H9 (cell line): ENCODE measurements around the gene MAGI3. TPM values are rescaled to one million over a fixed set of nuclear protein-coding genes. Genes with fewer than 3 reads are reported as not detected.

Experiments
- DNase-seq: peaks from one replicate; pipeline ENCODE4 v3.0.0-alpha.2; 2017
- H2AFZ ChIP-seq: one replicate; pipeline ENCODE4 v1.6.1; 2013; ENCODE audit warnings: mild to moderate bottlenecking, low read length, control low read depth, moderate library complexity
- H2AK5ac ChIP-seq: 2 replicates; pipeline ENCODE4 v1.6.1; 2013; ENCODE audit warnings: low read length, control low read depth, mixed read lengths; ENCODE audit not compliant: insufficient read length
- H2BK120ac ChIP-seq: one replicate; pipeline ENCODE4 v1.6.1; 2013; ENCODE audit warnings: low read depth, mild to moderate bottlenecking, low read length, control low read depth, inconsistent platforms; ENCODE audit not compliant: poor library complexity, severe bottlenecking
- H2BK12ac ChIP-seq: 2 replicates; pipeline ENCODE4 v1.6.1; 2013; ENCODE audit warnings: low read length, control low read depth, mixed read lengths, low read depth; ENCODE audit not compliant: insufficient read length
- H2BK15ac ChIP-seq: 2 replicates; pipeline ENCODE4 v1.6.1; 2013; ENCODE audit warnings: low read depth, low read length, control low read depth
- H2BK20ac ChIP-seq: one replicate; pipeline ENCODE4 v1.6.1; 2013; ENCODE audit warnings: low read depth, mild to moderate bottlenecking, low read length, control low read depth, inconsistent platforms; ENCODE audit not compliant: poor library complexity, severe bottlenecking
- H2BK5ac ChIP-seq: 2 replicates; pipeline ENCODE4 v1.6.1; 2013; ENCODE audit warnings: low read length, control low read depth, mixed read lengths; ENCODE audit not compliant: insufficient read length
- H3K14ac ChIP-seq: 2 replicates; pipeline ENCODE4 v1.6.1; 2013; ENCODE audit warnings: low read length, control low read depth; ENCODE audit not compliant: insufficient read depth
- H3K18ac ChIP-seq: 2 replicates; pipeline ENCODE4 v1.6.1; 2013; ENCODE audit warnings: low read depth, mild to moderate bottlenecking, mixed read lengths, low read length, control low read depth; ENCODE audit not compliant: insufficient read length
- H3K23ac ChIP-seq: 2 replicates; pipeline ENCODE4 v1.6.1; 2013; ENCODE audit warnings: low read length, control low read depth, mixed read lengths, low read depth; ENCODE audit not compliant: insufficient read length
- H3K23me2 ChIP-seq: 2 replicates; pipeline ENCODE4 v1.6.1; 2013; ENCODE audit warnings: low read depth, mild to moderate bottlenecking, mixed read lengths, low read length, control low read depth; ENCODE audit not compliant: insufficient read length, poor library complexity, severe bottlenecking
- H3K27ac ChIP-seq: 2 replicates; pipeline ENCODE4 v1.5.1; 2013; ENCODE audit warnings: low read length, control low read depth, mixed read lengths, low read depth; ENCODE audit not compliant: insufficient read length
- H3K27me3 ChIP-seq: 2 replicates; pipeline ENCODE4 v1.6.1; 2013; ENCODE audit warnings: low read length, control low read depth, inconsistent platforms; ENCODE audit not compliant: insufficient read depth
- H3K4ac ChIP-seq: 2 replicates; pipeline ENCODE4 v1.6.1; 2013; ENCODE audit warnings: low read depth, mild to moderate bottlenecking, control low read depth, inconsistent platforms, low read length, moderate library complexity
- H3K4me1 ChIP-seq: 2 replicates; pipeline ENCODE4 v1.6.1; 2013; ENCODE audit warnings: low read length, control low read depth, inconsistent platforms; ENCODE audit not compliant: insufficient read depth
- H3K4me2 ChIP-seq: 2 replicates; pipeline ENCODE4 v1.6.1; 2013; ENCODE audit warnings: low read length, control low read depth, mixed read lengths; ENCODE audit not compliant: insufficient read length, insufficient read depth
- H3K56ac ChIP-seq: 2 replicates; pipeline ENCODE4 v1.6.1; 2013; ENCODE audit warnings: low read depth, mild to moderate bottlenecking, mixed read lengths, low read length, control low read depth; ENCODE audit not compliant: insufficient read length
- H3K79me1 ChIP-seq: 2 replicates; pipeline ENCODE4 v1.6.1; 2013; ENCODE audit warnings: low read depth, mild to moderate bottlenecking, moderate library complexity, low read length, control low read depth, inconsistent platforms; ENCODE audit not compliant: insufficient read depth, poor library complexity, severe bottlenecking
- H3K79me2 ChIP-seq: 2 replicates; pipeline ENCODE4 v1.6.1; 2013; ENCODE audit warnings: low read length, control low read depth, inconsistent platforms; ENCODE audit not compliant: insufficient read depth
- H3K9ac ChIP-seq: 2 replicates; pipeline ENCODE4 v1.6.1; 2013; ENCODE audit warnings: low read length, control low read depth, mixed read lengths; ENCODE audit not compliant: insufficient read length; ENCODE audit errors: extremely low read depth
- H3K9me3 ChIP-seq: one replicate; pipeline ENCODE4 v1.6.1; 2013; ENCODE audit warnings: low read depth, low read length, inconsistent platforms; ENCODE audit not compliant: control insufficient read depth
- H3T11ph ChIP-seq: one replicate; pipeline ENCODE4 v1.6.1; 2013; ENCODE audit warnings: mild to moderate bottlenecking, low read length, control low read depth, inconsistent platforms
- H4K20me1 ChIP-seq: one replicate; pipeline ENCODE4 v1.6.1; 2013; ENCODE audit not compliant: control insufficient read depth, insufficient read length, insufficient read depth
- H4K5ac ChIP-seq: 2 replicates; pipeline ENCODE4 v1.6.1; 2013; ENCODE audit warnings: low read depth, mild to moderate bottlenecking, mixed read lengths, low read length, control low read depth; ENCODE audit not compliant: insufficient read length
- H4K8ac ChIP-seq: replicated peaks from 2 replicates; pipeline ENCODE4 v1.6.1; 2013; ENCODE audit warnings: low read length, control low read depth, mixed read lengths, low read depth; ENCODE audit not compliant: insufficient read length
- H4K91ac ChIP-seq: 2 replicates; pipeline ENCODE4 v1.6.1; 2013; ENCODE audit warnings: low read depth, mild to moderate bottlenecking, moderate library complexity, mixed read lengths, low read length, control low read depth; ENCODE audit not compliant: insufficient read length
- H3K27ac Mint-ChIP-seq, 3 experiments: 2 replicates in 2 of 3; 3 replicates in 1 of 3; pipeline ENCODE4 v1.8.0; 2020 to 2021; ENCODE audit warnings: mixed read lengths in 3 of 3, mild to moderate bottlenecking in 1 of 3, moderate library complexity in 1 of 3
- H3K27me3 Mint-ChIP-seq: 2 replicates; pipeline ENCODE4 v1.8.0; 2021; ENCODE audit warnings: low read depth, mild to moderate bottlenecking, moderate library complexity, mixed read lengths
- H3K36me3 Mint-ChIP-seq, 3 experiments: 2 replicates in 2 of 3; 3 replicates in 1 of 3; pipeline ENCODE4 v1.8.0; 2020 to 2021; ENCODE audit warnings: low read depth in 3 of 3, mixed read lengths in 3 of 3; ENCODE audit not compliant: insufficient read depth in 1 of 3
- H3K4me1 Mint-ChIP-seq, 2 experiments: 2 replicates each; pipeline ENCODE4 v1.8.0; 2020; ENCODE audit warnings: mixed read lengths in 2 of 2
- H3K4me3 Mint-ChIP-seq, 2 experiments: 2 replicates in 1 of 2; 3 replicates in 1 of 2; pipeline ENCODE4 v1.8.0; 2020 to 2021; ENCODE audit warnings: mild to moderate bottlenecking in 2 of 2, mixed read lengths in 2 of 2, moderate library complexity in 1 of 2
- H3K9me3 Mint-ChIP-seq, 2 experiments: 2 replicates in 1 of 2; 3 replicates in 1 of 2; pipeline ENCODE4 v1.8.0; 2020; ENCODE audit warnings: mild to moderate bottlenecking in 2 of 2, mixed read lengths in 2 of 2, moderate library complexity in 1 of 2
- WGBS: extraction: QIAGEN DNeasy Blood & Tissue Kit; methylation state at CpG from one replicate; pipeline ENCODE4 v1.1.7; 2013; ENCODE audit warnings: missing lambda C conversion rate, low lambda C conversion rate, mixed read lengths; ENCODE audit not compliant: insufficient read length; ENCODE audit errors: extremely low coverage; 5-methylcytosine and 5-hydroxymethylcytosine counted together
- total RNA-seq: library from RNA; stranded (reverse); gene quantifications from 2 replicates; pipeline ENCODE4 v1.2.1, GENCODE V29; 2021
- TF ChIP-seq, protein P1 (sequence below): fragments of 200-600 bp; sonication (generic); conservative IDR thresholded peaks from 3 replicates; pipeline ENCODE4 v1.8.0; 2021; ENCODE audit warnings: antibody characterized with exemption, mild to moderate bottlenecking

MAGI3 gene
- total RNA-seq, 1 experiment from 2014 or later: 8.2 TPM

DNA sequence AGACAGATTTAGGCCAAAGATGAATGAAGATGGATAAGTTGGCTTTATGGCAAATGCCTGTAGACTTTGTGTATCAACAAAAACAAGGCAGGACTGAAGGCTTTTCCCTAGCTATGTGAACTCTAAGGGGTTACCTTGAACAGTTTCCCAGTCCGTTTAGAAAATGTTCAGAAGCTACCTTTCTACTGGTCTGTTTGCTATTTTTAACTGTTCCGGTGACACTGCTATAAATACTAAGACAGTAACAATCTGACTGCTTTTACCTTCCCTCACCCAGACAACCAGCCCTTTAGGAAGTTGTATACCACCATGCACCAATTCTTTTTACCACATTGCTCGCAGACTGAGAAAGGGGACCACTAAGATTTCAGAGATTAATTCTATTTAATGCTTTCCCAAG lies 266.8 kb downstream of the MAGI3 start:
- no peak overlapping the region for H3K23ac ChIP-seq
- no peak overlapping the region for H3K27ac ChIP-seq
- DNase-seq: no peak
- no peak overlapping the region for H2BK20ac ChIP-seq
- H4K8ac ChIP-seq: no peak overlapping the region
- H3K27ac Mint-ChIP-seq: no peak overlapping the region; a peak in 1 of 7 replicates
- no peak overlapping the region for H2AFZ ChIP-seq
- H2BK15ac ChIP-seq: no peak overlapping the region
- H3K14ac ChIP-seq: no peak overlapping the region
- H3K79me1 ChIP-seq: no peaks in the 10 kb centered on the region
- no peaks in the 10 kb centered on the region for H3K9me3 Mint-ChIP-seq
- no peak overlapping the region for H3K9ac ChIP-seq
- no peak overlapping the region for H2BK120ac ChIP-seq
- H4K91ac ChIP-seq: no peak overlapping the region
- H4K20me1 ChIP-seq: no peaks in the 10 kb centered on the region
- H3K4me1 Mint-ChIP-seq: no peaks in the 10 kb centered on the region
- no peak overlapping the region for H3K4ac ChIP-seq
- no peak overlapping the region for H3K18ac ChIP-seq
- H3K36me3 Mint-ChIP-seq: no peaks in the 10 kb centered on the region
- H3K27me3 Mint-ChIP-seq: no peaks in the 10 kb centered on the region
- no peak overlapping the region for H3T11ph ChIP-seq
- H3K4me3 Mint-ChIP-seq: no peak overlapping the region
- no peak overlapping the region for H2BK12ac ChIP-seq
- no peaks in the 10 kb centered on the region for H3K4me1 ChIP-seq
- WGBS: no CpG with 5 or more reads among the region's 3 CpGs
- no peak overlapping the region for H3K4me2 ChIP-seq
- H3K79me2 ChIP-seq: no peaks in the 10 kb centered on the region
- H3K27me3 ChIP-seq: no peaks in the 10 kb centered on the region
- no peak overlapping the region for H2BK5ac ChIP-seq
- no peak overlapping the region for H4K5ac ChIP-seq
- H3K9me3 ChIP-seq: no peaks in the 10 kb centered on the region
- TF ChIP-seq, protein P1, sequence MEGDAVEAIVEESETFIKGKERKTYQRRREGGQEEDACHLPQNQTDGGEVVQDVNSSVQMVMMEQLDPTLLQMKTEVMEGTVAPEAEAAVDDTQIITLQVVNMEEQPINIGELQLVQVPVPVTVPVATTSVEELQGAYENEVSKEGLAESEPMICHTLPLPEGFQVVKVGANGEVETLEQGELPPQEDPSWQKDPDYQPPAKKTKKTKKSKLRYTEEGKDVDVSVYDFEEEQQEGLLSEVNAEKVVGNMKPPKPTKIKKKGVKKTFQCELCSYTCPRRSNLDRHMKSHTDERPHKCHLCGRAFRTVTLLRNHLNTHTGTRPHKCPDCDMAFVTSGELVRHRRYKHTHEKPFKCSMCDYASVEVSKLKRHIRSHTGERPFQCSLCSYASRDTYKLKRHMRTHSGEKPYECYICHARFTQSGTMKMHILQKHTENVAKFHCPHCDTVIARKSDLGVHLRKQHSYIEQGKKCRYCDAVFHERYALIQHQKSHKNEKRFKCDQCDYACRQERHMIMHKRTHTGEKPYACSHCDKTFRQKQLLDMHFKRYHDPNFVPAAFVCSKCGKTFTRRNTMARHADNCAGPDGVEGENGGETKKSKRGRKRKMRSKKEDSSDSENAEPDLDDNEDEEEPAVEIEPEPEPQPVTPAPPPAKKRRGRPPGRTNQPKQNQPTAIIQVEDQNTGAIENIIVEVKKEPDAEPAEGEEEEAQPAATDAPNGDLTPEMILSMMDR: no peak
- no peak overlapping the region for H3K56ac ChIP-seq
- H3K23me2 ChIP-seq: no peaks in the 10 kb centered on the region
- H2AK5ac ChIP-seq: no peak overlapping the region
